ENCODE results near the gene C8G. TPM values are rescaled to one million over a fixed set of nuclear protein-coding genes. Genes with fewer than 3 reads are reported as not detected.

The C8G gene
- total and polyA plus RNA-seq, 9 of the 15 experiments (the other 6 are each of a cell fraction or from before 2014, with no cell fraction given) = 0.35 to 5.9 (median 2.7) TPM; not detected in 2

- TF ChIP-seq BCLAF1 (IDR thresholded peaks at IDR 0.05; ENCODE audit: borderline replicate concordance in 1 of 2, control insufficient read depth in 1 of 2, low read depth in 2 of 2, low read length in 1 of 2) (no peak), TCFL5 (CRISPR knock-in tag; conservative IDR thresholded peaks at IDR 0.05) (no peak), TRIM24 (IDR thresholded peaks at IDR 0.05) (no peak), SRSF7 (optimal IDR thresholded peaks at IDR 0.05; ENCODE audit: low read depth, low read length) (no peak), MCM3 (IDR thresholded peaks at IDR 0.05) (no peak), GTF3C2 (IDR thresholded peaks at IDR 0.05; ENCODE audit: borderline replicate concordance, extremely low read depth, insufficient read length) (no peak), ATF4 (CRISPR knock-in tag; IDR thresholded peaks at IDR 0.05) (no peak), ESRRA (IDR thresholded peaks at IDR 0.05; ENCODE audit: borderline replicate concordance, low read depth) (0 out of 2 replicates have a peak, but pooled peaks have one; percentile 20), ZNF282 (CRISPR knock-in tag; IDR thresholded peaks at IDR 0.05) (no peak), THRAP3 (IDR thresholded peaks at IDR 0.05; ENCODE audit: borderline replicate concordance) (no peak), NFXL1 (CRISPR knock-in tag; IDR thresholded peaks at IDR 0.05) (no peak), RFX5 (IDR thresholded peaks at IDR 0.05; ENCODE audit: low read depth, low read length) (no peak), ZNF586 (CRISPR knock-in tag; conservative IDR thresholded peaks at IDR 0.05) (no peak), YBX1 (IDR thresholded peaks at IDR 0.05) (no peak), ZNF717 (CRISPR knock-in tag; IDR thresholded peaks at IDR 0.05) (no peak), MXI1 (IDR thresholded peaks at IDR 0.05; ENCODE audit: low read depth, low read length) (no peak), BRF2 (IDR thresholded peaks at IDR 0.05; ENCODE audit: borderline replicate concordance, insufficient read depth, insufficient read length) (no peak), HMG20B (CRISPR knock-in tag; IDR thresholded peaks at IDR 0.05) (no peak)
Observed at GRCh38 chr9:136949817-136950655, 5.0 kb downstream of the C8G start (continued).
